ENCODE data around the gene ANXA2R. TPM values are rescaled to one million over a fixed set of nuclear protein-coding genes. Genes with fewer than 3 reads are reported as not detected.
A peak's percentile ranks its signal among the peaks of the same experiment; 100 is the strongest.

ANXA2R gene
- total and polyA plus RNA-seq, 2 of the 13 experiments (the other 11 are each of a cell fraction or from before 2014, with no cell fraction given), result 0.95 to 1.3 TPM

- TF ChIP-seq ZNF354B (CRISPR knock-in tag; IDR thresholded peaks at IDR 0.05) (no peak), ZNF672 (CRISPR knock-in tag; IDR thresholded peaks at IDR 0.05) (no peak; the same call in 1 of the 2 replicates), STAT5B (CRISPR knock-in tag; IDR thresholded peaks at IDR 0.05) (no peak), ZBTB38 (CRISPR knock-in tag; IDR thresholded peaks at IDR 0.05) (peak; percentile 90), SNAPC5 (CRISPR knock-in tag; IDR thresholded peaks at IDR 0.05; ENCODE audit: borderline replicate concordance) (no peak), GABPA (IDR thresholded peaks at IDR 0.05; ENCODE audit: low read depth, low read length) (no peak), GABPA (CRISPR knock-in tag; IDR thresholded peaks at IDR 0.05; ENCODE audit: low read depth) (peak; percentile 7; the same call in 1 of the 2 replicates), ZNF550 (CRISPR knock-in tag; IDR thresholded peaks at IDR 0.05; ENCODE audit: borderline replicate concordance) (no peak), HINFP (CRISPR knock-in tag; IDR thresholded peaks at IDR 0.05; ENCODE audit: low read depth) (no peak), POGK (CRISPR knock-in tag; conservative IDR thresholded peaks at IDR 0.05) (no peak), IRF9 (CRISPR knock-in tag; IDR thresholded peaks at IDR 0.05; ENCODE audit: borderline replicate concordance) (no peak), ARID4A (CRISPR knock-in tag; IDR thresholded peaks at IDR 0.05; ENCODE audit: borderline replicate concordance) (no peak), THYN1 (CRISPR knock-in tag; IDR thresholded peaks at IDR 0.05; ENCODE audit: borderline replicate concordance, low read depth) (no peak), SRF (IDR thresholded peaks at IDR 0.05; ENCODE audit: low read depth, low read length) (no peak), ATF7-NPFF (CRISPR knock-in tag; IDR thresholded peaks at IDR 0.05; ENCODE audit: low read depth) (peak; percentile 69; the same call in 1 of the 2 replicates), PAF1 (CRISPR knock-in tag; IDR thresholded peaks at IDR 0.05) (no peak), ZNF530 (CRISPR knock-in tag; IDR thresholded peaks at IDR 0.05; ENCODE audit: low read depth) (no peak), SOX5 (CRISPR knock-in tag; IDR thresholded peaks at IDR 0.05; ENCODE audit: borderline replicate concordance) (no peak), SIX1 (CRISPR knock-in tag; IDR thresholded peaks at IDR 0.05; ENCODE audit: borderline replicate concordance) (no peak)
These were observed 2.7 kb upstream of the ANXA2R start (continued) for GRCh38 chr5:43042626-43043399.
